ENCODE data around the gene COPZ1. TPM values are rescaled to one million over a fixed set of nuclear protein-coding genes. Genes with fewer than 3 reads are reported as not detected.

Gene COPZ1
- total and polyA plus RNA-seq, 2 experiments from 2014 or later = 149 to 170 TPM

- Histone ChIP-seq H3K27ac (peak overlapping the region; percentile 27), H3K9ac (peak overlapping the region; percentile 10; the same call in 1 of the 2 replicates), H3K4me3 (no peak overlapping the region), H3K36me3 (ENCODE audit: low read depth) (peaks cover 1% of the 10 kb centered on the region; the same call in 1 of the 2 replicates), H2AFZ (no peak overlapping the region), H3F3A (ENCODE audit: insufficient read depth) (peaks cover 29% of the 10 kb centered on the region), H3K4me2 (ENCODE audit: unreplicated experiment) (peak overlapping the region; percentile 50), H3K27me3 (replicated peaks; ENCODE audit: insufficient read depth) (no peaks in the 10 kb centered on the region), H3K4me1 (ENCODE audit: insufficient read depth) (peaks cover 18% of the 10 kb centered on the region), H3K9me3 (ENCODE audit: low read depth) (no peaks in the 10 kb centered on the region), H3K9me2 (ENCODE audit: insufficient read depth) (no peaks in the 10 kb centered on the region), H4K20me1 (ENCODE audit: insufficient read depth) (peaks cover 12% of the 10 kb centered on the region; the same call in 1 of the 2 replicates), H3K79me2 (ENCODE audit: insufficient read depth) (peaks cover 95% of the 10 kb centered on the region)
- WGBS, 2 experiments (ENCODE audit: low coverage in 1 of 2, low lambda C conversion rate in 2 of 2, missing lambda C conversion rate in 2 of 2) = 32 to 41% methylated on average over 3 of the region's 3 CpGs
- peak; percentile 63 for DNase-seq
- in situ Hi-C loops (cut with MboI) = no loop called here
- TF ChIP-seq EZH2phosphoT487 (IDR thresholded peaks at IDR 0.05; ENCODE audit: insufficient read depth, low read depth) (no peak), EZH2 (IDR thresholded peaks at IDR 0.05; ENCODE audit: insufficient read depth, poor library complexity, severe bottlenecking) (no peak)
Measured at GRCh38 chr12:54337854-54338650, 13.1 kb downstream of the COPZ1 start.

GRCh38 chr12:54338698-54339296, 13.9 kb downstream of the COPZ1 start:
- Histone ChIP-seq H3K9ac (0 out of 2 replicates have a peak overlapping the region, but pooled peaks have one; percentile 10), H2AFZ (no peak overlapping the region), H3F3A (ENCODE audit: insufficient read depth) (peaks cover 29% of the 10 kb centered on the region), H3K9me2 (ENCODE audit: insufficient read depth) (no peaks in the 10 kb centered on the region), H3K4me2 (ENCODE audit: unreplicated experiment) (peak overlapping the region; percentile 50), H3K27me3 (replicated peaks; ENCODE audit: insufficient read depth) (no peaks in the 10 kb centered on the region), H3K4me1 (ENCODE audit: insufficient read depth) (peaks cover 18% of the 10 kb centered on the region), H3K9me3 (ENCODE audit: low read depth) (no peaks in the 10 kb centered on the region), H3K4me3 (no peak overlapping the region), H4K20me1 (ENCODE audit: insufficient read depth) (peaks cover 12% of the 10 kb centered on the region; the same call in 1 of the 2 replicates), H3K36me3 (ENCODE audit: low read depth) (peaks cover 9% of the 10 kb centered on the region), H3K27ac (peak overlapping the region; percentile 27; the same call in 1 of the 2 replicates), H3K79me2 (ENCODE audit: insufficient read depth) (peaks cover 94% of the 10 kb centered on the region)
- in situ Hi-C loops (cut with MboI) = no loop called here
- WGBS, 2 experiments (ENCODE audit: low coverage in 1 of 2, low lambda C conversion rate in 2 of 2, missing lambda C conversion rate in 2 of 2) = 95 to 99% methylated on average over 4 of the region's 4 CpGs
- TF ChIP-seq EZH2phosphoT487 (IDR thresholded peaks at IDR 0.05; ENCODE audit: insufficient read depth, low read depth) (no peak), EZH2 (IDR thresholded peaks at IDR 0.05; ENCODE audit: insufficient read depth, poor library complexity, severe bottlenecking) (no peak)
- DNase-seq = peak; percentile 40

GRCh38 chr12:54340846-54341245, 15.9 kb downstream of the COPZ1 start:
- Histone ChIP-seq H3K27me3 (replicated peaks; ENCODE audit: insufficient read depth) (no peaks in the 10 kb centered on the region), H3K4me1 (ENCODE audit: insufficient read depth) (peaks cover 18% of the 10 kb centered on the region), H3F3A (ENCODE audit: insufficient read depth) (peaks cover 29% of the 10 kb centered on the region), H3K36me3 (ENCODE audit: low read depth) (peaks cover 26% of the 10 kb centered on the region), H2AFZ (no peak overlapping the region), H3K79me2 (ENCODE audit: insufficient read depth) (peaks cover 78% of the 10 kb centered on the region), H3K4me2 (ENCODE audit: unreplicated experiment) (no peak overlapping the region), H3K4me3 (no peak overlapping the region), H3K9ac (no peak overlapping the region), H3K9me3 (ENCODE audit: low read depth) (no peaks in the 10 kb centered on the region), H3K27ac (no peak overlapping the region), H4K20me1 (ENCODE audit: insufficient read depth) (peaks cover 12% of the 10 kb centered on the region; the same call in 1 of the 2 replicates), H3K9me2 (ENCODE audit: insufficient read depth) (no peaks in the 10 kb centered on the region)
- 87 to 95% methylated on average over 7 of the region's 7 CpGs for WGBS, 2 experiments (ENCODE audit: low coverage in 1 of 2, low lambda C conversion rate in 2 of 2, missing lambda C conversion rate in 2 of 2)
- TF ChIP-seq EZH2 (IDR thresholded peaks at IDR 0.05; ENCODE audit: insufficient read depth, poor library complexity, severe bottlenecking) = no peak
- TF ChIP-seq EZH2phosphoT487 (IDR thresholded peaks at IDR 0.05; ENCODE audit: insufficient read depth, low read depth) = no peak
- in situ Hi-C loops (cut with MboI) = no loop called here
- no peak for DNase-seq

- Histone ChIP-seq H3K79me2 (ENCODE audit: insufficient read depth) (peaks cover 71% of the 10 kb centered on the region), H3K27ac (no peak overlapping the region), H3K4me1 (ENCODE audit: insufficient read depth) (peaks cover 18% of the 10 kb centered on the region), H2AFZ (no peak overlapping the region), H4K20me1 (ENCODE audit: insufficient read depth) (peaks cover 12% of the 10 kb centered on the region; the same call in 1 of the 2 replicates), H3K4me2 (ENCODE audit: unreplicated experiment) (no peak overlapping the region), H3F3A (ENCODE audit: insufficient read depth) (peaks cover 28% of the 10 kb centered on the region), H3K9me2 (ENCODE audit: insufficient read depth) (no peaks in the 10 kb centered on the region), H3K9ac (no peak overlapping the region), H3K36me3 (ENCODE audit: low read depth) (peaks cover 30% of the 10 kb centered on the region), H3K9me3 (ENCODE audit: low read depth) (no peaks in the 10 kb centered on the region), H3K4me3 (no peak overlapping the region), H3K27me3 (replicated peaks; ENCODE audit: insufficient read depth) (no peaks in the 10 kb centered on the region)
- TF ChIP-seq EZH2 (IDR thresholded peaks at IDR 0.05; ENCODE audit: insufficient read depth, poor library complexity, severe bottlenecking) (no peak), EZH2phosphoT487 (IDR thresholded peaks at IDR 0.05; ENCODE audit: insufficient read depth, low read depth) (no peak)
- 85 to 90% methylated on average over 9 of the region's 9 CpGs for WGBS, 2 experiments (ENCODE audit: low coverage in 1 of 2, low lambda C conversion rate in 2 of 2, missing lambda C conversion rate in 2 of 2)
- in situ Hi-C loops (cut with MboI) = no loop called here
- DNase-seq = no peak
Measured at GRCh38 chr12:54341378-54342300, 16.7 kb downstream of the COPZ1 start.

Measured in GM23248 (cell line).